CD4-positive, alpha-beta T cell treated with Interleukin-2 at 100 ng/mL for 4 hours (primary cell): ENCODE measurements around the gene CYTH1.

Experiments
- DNase-seq: peaks from one replicate; pipeline ENCODE4 v3.0.0-alpha.2; 2020; ENCODE audit warnings: low spot score

Gene CYTH1

DNA sequence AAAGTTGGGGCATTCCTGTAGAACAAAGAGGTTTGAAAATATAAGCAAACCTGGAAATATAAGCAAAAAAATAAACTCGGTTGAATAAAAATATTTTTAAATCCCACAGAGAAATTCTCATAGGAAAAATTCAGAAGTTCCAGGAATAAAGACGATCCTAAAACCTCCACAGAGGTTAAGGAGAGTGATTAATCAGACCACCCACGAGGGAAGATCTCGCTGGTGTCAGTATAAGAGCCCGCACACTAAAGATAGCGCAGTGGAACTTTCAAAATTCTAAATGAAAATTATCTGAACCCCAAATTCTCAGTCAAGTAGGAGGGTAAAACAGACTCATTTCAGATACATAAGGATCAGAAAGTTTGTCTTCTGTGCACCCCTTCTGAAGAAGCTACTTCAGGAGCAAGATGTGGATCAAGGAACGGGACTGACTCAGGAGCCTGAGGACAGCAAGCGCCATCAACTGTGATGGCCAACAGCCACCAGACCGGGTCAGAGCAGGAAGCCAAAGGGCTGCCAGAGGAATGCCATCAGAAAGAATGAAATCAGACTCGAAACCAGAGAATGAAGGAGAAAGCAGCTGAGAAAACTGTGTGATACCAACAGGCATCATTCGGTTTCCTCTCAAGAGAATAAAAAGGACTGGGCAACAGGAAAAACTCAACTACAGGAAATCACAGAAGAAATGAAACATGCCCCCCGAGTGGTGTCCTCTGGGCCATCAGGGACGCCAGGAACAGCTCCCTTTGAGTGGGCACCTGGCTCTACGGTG, 66.9 kb downstream of the CYTH1 start:
- DNase-seq, result no peak

DNA sequence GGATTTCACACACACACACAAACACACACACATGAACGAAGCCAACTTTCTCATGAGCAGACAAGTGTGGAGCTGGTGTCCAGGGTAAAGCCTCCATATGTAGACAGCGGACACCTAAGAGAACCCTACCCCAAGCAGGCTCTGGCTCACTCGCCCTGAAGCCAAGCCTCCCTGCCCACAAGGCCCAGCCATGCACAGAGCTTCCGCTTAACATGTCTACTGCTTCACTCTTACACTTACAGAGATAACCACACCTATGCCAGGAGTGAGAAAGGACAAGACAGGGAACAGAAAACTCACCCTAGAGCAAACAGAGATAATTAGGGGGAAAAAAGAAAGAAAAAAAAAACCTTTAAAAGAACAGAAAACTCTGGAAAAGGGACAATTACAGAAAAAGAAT, 67.5 kb downstream of the CYTH1 start:
- DNase-seq, result no peak

DNA sequence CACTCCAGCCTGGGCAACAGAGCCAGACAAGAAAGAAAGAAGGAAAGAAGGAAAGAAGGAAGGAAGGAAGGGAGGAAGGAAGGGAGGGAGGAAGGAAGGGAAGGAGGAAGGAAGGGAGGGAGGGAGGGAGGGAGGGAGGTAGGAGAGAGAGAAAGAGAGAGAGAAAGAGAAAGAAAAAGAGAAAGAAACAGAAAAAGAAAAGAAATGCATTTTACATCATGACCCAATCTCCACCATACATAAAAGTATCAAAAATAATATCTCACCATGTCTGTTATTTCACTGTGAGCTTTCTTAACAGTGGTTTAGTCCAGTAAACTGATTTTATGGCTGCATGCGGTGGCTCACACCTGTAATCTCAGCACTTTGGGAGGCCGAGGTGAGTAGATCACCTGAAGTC, 70.0 kb downstream of the CYTH1 start:
- no peak for DNase-seq

DNA sequence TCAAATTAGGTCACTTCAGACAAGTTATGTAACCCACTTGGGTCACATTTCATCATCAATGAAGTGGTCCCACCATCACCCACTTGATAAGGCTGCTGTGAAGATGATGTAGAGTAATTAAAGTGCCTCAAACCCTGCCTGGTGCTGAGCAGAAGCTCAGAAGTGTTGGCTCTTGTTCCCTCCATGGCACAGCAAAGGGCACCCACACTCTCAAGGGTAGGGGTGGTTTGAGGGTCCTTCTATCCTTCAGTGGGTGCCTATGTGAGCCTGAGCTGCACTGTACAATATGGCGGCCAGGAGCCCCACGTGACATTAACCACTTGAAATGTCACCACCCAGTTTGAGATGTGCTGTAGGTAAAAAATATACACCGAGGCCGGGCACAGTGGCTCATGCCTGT, 71.5 kb downstream of the CYTH1 start:
- DNase-seq, result no peak

DNA sequence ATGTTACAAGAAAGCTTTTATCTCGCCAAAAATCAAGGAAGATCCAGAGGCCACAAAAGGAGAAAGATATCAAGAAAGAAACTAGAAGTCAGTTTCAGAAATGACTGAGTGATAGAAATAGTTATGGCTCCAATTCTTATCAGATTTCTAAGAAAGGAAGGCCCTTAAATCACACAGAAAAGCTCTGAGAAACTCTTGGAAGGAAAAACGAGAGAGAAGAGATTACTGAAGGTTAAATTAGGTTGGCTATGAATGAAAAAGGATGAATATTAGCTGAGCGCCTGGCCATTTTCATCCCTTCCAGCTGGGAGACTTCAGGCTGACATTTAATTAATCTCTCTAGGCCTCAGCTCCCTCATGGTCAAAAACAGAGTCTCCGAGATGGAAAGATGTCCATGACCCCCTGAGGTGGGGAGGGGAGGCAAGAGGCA, 72.3 kb downstream of the CYTH1 start:
- no peak for DNase-seq

DNA sequence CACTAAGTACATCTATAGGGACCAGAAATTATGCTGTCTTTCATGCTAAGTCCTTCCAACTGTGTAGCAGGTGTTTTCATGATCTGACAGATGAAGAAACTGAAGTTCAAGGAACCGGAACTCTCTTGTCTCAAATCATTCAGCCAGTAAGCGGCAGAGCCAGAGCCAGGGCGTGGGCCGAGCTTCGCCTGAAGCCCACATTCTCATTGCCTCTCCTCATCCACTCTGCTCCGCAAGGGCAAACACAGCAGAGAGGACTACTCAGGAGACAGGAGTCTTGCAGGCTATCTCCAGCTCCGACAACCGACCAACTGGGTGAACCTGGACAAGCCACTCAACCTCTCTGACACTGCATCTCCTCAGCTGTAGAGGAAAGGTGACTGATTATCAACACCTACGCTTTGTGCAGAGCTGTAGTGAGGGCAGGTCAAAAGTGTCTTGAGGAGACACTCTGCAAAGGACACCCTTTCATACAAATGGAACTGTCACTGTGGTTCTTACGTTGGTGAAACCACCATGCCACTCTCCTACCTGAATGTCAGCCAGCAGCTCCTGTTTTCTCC, 72.9 kb downstream of the CYTH1 start:
- DNase-seq, result no peak

DNA sequence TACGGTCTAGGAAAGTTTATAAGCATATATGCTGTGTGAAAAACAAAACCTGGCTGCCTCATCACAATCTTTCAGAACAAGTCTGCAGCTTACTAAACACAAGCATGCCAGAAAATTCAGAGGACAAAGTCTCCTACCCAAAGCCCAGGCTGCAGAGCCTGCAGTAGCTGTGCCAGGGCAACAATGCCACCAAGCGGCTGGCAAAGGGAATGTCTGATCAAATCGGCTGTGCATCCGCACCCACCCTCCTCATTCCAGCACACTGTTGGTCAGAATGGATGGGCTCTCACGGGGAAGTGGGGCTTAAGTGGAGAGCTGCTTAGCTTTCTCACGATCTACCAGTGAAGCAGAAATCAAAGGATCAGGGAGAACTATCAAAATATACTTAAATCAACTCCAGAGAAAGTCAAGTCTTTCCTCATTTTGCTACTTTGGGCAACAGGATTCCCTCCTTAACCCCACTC, 73.5 kb downstream of the CYTH1 start:
- DNase-seq, result peak; percentile 61

DNA sequence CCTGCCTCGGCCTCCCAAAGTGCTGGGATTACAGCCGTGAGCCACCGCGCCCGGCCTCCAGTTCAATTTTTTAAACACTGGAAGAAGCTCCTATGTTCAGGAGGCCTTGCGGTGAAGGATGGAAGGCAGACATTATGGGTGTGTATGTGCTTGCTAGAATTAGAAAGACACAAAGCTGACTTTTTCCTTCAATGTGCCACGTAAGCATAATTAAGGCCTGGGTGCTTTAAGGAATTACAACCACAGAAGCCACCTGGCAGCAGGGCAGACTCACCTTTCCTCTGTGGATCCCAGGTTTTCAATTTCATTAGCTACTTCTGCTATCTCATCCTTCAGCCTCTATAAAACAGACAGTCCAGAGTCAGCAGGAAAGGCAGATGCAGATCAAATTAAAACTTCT, 74.2 kb downstream of the CYTH1 start:
- no peak for DNase-seq

DNA sequence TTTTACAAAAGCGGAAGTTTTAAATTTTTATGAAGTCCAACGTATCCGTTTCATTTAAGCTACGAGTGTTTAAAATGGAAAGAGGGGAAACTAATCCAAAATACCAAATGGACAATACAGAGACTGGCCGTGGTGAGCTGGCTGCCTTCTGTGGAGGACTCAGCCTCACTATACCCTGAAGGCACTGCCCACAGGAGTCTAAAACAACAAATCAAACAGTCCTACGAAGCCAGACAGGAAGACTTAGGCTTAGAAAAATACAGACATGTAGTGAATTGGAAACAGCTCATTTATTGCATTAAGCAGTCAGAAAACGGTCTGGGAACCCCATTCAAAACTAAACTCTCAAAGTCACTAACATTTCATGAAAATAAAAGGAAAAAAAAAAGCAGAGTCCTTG, 75.1 kb downstream of the CYTH1 start:
- DNase-seq, result no peak

DNA sequence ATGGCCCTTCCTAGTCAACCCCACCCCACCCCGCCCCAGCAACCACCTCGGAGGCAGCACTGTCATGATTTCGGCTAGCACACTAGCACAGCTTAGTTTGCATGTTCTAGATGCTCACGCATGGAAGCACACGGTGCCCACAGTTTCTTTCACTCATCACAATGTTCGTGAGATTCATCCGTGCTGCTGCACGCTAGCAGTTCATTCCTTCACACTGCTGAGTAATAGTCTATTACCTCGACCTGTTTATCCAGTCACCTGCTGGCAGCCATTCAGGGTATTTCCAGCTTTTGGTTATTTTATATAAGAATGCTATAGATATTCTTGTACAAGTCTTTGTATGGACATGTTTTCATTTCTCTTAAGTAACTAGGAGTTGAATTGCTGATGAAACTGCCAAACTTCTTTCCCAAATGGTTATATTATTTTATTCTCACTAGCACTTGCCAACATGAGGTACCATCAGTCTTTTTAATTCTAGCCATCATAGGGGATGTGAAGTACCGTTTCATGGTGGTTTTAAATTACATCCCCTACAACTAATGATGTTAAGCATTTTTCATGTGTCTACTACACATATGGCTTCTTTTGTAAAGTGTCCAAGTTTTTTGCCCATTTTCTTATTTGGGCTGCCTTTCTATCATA, 75.7 kb downstream of the CYTH1 start:
- no peak for DNase-seq

DNA sequence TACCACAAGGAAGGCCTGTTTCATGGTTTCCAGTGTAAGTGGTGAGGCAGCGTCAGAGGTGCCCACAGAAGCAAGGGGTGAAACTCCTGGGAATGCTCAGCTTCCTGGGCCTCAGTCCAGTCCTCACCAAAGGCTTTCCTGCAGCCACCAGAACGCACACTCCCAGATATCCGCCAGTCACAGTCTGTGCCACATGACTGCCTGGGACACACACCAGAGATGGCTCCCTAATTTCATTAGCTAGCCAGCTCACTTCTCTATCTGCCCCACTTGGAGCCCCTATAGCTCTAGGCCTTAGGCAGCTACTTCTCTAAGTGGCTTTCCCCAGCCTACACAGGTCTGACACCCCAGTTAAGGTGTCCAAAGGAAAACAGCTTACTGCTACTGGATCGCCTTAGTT, 77.0 kb downstream of the CYTH1 start:
- DNase-seq, result no peak

DNA sequence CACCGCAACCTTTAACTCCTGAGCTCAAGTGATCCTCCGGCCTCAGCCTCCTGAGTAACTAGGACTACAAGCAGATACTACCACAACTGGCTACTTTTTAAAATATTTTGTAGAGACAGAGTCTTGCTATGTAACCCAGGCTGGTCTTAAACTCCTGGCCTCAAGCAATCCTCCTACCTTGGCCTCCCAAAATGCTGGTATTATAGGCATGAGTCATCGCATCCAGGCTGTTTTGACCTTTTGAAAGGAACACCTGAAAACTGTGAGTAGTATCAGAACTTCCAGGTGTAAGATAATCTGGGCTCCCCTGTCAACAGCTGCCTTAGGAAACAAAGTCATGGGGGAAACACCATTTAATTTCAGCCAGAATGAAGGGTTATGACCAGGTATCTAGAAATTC, 77.5 kb downstream of the CYTH1 start:
- DNase-seq, result no peak

DNA sequence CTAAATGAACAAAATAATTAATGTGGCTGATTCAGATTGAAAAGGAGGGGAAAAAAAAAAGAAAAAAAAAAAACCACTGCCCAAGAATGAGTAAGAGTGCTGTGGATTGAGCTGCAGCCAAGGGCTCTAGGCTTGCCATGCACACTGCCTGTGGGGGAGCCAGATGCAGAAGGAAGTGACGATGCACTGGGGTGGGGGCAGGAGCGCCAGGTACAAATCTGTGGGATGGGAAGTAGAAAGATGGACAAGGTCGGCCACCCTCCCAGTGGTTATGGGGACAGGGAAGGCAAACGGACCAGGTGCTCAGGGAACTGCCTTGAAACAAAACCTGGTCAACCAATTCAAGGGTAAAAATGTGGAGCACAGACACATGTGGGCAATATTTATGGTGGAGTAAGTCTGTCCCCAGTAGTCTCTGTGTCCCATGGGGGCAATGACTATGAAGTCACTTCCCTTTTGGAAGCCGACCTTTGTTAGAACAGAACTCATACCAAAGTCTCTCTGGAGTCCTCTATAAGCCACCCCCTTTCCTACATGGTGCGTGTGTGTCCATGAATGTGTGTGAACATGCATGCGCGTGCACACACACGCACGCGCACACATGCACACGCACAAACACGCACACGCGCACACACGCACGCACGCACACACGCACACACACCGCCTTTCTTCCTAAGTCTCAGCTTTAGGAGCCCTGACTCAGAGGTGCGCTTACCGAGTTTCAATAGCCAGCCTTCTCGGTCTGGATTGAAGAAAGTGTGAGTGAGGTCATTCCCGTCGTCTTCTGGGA, 84.3 kb downstream of the CYTH1 start:
- DNase-seq, result no peak

DNA sequence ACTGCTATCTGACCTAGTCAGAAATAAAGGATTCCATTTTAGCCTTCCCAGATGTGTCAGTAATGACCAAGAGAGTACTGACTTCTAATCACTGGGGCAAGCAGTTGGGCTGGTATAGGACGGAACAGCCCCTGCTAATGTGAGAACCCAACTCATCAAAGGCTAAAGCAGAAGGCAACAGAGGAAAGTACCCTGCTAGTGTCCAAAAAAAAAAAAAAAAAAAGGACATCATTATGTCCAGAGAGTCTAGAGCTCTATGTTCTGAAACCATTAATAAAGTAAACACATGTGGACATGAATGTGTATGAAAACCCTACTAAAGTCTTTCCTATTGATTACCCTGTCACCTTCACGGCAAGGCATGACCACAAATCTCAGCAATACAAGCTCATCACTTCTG, 85.0 kb downstream of the CYTH1 start:
- no peak for DNase-seq

DNA sequence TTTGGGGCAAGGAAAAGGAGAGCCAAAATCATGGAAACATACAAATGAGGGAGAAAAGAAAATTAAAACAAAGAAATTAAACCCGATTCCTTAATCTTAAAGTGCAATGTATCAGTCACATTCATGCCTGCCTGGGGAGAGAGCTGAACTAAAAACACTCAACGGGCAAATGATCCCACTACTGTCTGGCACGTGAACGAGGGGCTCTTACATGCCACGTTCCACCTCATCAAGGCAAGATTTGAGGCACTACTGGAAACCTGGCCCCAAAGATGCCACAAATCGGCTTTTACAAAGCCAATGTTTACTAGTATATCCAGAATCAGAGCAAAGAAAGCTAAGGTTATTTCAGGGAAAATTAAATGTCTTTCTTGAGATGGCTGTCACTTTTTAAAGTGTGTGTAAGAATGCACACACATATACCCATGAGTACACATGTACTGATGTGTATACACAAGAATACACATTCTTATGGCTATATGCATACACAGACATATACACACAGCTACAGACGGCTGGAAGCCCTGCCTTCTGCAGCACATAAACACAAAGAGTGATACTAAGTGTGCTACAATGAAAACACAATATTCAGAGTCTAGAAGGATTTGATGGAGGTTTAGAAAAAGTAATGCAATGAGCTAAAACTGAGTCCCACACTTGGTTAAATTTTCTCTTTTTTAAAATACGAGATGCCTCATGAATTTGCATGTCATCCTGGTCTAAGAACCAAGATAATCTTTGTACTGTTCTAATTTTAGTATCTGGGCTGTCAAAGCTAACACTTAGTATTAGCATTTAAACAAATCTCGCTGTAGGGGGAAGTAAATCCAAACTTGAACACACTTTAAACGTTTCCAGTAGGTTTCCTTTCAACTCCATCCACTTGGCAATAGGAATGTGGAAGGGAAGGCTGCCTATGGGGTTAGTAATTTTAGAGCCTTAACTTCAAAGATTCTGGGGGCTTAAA, 85.8 kb downstream of the CYTH1 start:
- DNase-seq, result no peak

DNA sequence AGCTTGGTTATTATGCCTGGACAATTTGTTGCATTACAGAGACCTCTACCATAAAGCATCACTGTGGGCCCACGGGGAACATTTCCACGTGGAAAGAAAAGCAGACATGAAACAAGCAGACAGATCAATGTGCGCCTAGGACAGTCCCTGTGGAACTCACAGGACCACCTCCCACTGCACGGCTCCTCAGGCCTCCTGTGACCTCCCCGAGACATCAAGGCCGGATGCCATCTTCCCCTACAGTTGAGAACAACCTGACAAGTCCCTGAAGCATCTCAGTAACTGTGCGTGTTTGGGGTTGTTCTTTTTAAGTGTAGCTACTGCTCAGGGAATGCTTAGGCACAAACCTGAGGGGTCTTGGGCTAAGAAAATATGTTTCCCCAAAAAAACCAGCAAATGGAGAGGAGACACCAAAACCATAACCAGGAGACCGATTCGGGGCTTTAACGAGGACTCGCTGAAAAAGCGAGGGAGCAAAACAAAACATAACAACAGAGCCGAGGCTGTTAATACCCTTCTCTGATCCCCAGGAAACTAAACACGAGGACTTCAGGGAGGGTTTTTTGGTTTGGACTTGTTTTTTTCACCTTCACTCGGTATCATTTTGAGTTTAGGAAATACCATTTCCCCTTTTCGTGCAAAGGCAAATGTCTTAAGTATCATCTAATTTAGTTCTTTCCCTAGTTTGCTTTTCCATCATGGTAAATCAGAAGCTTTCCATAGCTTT, 87.1 kb downstream of the CYTH1 start:
- DNase-seq, result no peak

DNA sequence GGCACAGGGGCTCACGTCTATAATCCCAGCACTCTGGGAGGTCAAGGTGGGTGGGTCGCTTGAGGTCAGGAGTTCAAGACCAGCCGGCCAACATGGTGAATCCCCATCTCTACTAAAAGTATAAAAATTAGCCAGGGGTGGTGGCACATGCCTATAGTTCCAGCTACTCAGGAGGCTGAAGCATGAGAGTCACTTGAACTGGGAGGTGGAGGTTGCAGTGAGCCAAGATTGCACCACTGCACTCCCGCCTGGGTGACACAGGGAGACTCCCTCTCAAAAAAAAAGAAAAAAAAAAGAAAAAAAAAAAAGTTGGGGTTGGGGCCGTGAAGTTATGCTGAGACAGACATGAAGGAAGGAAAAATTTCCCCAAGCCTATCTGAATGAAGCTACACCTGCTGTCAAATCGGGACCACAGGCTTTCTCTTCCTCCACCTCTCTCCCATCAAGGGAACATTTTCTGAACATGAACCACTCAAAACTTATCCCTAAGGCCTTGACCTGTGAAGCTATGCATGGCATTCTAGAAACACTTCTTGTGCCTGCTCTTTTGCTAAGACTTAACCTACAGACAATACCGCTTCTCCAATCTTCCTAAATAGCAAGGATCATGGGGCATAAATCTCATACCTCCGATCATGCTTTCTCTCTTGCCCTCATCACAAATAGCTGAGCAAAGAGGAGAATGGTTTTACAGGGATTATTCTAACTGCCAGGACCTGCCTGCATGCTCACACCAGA, 88.6 kb downstream of the CYTH1 start:
- DNase-seq, result no peak

DNA sequence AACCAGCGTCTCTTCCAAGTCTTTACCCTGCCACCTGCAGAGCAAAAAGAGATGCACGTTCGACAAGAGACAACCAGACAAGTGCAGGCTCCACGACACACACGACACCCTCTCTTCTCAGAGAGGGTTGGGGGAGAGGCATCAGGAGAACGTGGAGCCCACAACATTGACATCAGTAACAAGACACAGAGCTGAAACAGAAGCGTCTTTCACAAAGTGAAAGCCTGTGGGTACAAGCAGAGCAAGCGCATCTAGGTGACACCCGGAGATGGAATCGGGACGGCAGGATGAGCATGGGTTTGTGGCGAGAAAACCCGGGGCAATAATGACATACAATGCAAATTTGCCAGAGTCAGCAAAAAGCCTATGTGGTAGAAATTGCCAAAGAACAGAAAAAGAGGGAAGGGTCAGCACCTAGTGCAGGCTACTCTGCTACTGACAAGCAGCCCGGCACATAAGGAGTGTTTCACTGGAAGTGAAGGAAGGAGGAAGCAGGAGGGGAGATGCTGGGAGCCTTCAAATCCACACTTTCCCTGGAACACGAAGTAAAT, 89.5 kb downstream of the CYTH1 start:
- no peak for DNase-seq

DNA sequence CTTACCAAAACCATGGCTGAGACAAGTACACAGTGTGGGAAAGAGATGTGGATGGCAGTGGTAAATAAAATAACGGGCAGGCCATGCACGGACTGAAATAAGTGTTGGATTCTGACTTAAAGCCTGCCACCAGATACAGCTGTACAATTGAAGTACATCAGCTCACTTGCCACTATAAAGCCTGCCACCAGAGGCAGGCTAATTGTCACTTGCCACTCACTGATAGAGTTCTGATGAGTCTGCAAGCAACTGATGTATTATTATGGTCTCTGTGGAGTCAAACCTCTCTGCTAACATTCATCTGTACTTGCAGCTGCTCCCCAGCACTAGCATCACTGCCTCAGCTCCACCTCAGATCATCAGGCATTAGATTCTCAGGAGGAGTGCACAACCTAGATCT, 93.0 kb downstream of the CYTH1 start:
- DNase-seq, result no peak

DNA sequence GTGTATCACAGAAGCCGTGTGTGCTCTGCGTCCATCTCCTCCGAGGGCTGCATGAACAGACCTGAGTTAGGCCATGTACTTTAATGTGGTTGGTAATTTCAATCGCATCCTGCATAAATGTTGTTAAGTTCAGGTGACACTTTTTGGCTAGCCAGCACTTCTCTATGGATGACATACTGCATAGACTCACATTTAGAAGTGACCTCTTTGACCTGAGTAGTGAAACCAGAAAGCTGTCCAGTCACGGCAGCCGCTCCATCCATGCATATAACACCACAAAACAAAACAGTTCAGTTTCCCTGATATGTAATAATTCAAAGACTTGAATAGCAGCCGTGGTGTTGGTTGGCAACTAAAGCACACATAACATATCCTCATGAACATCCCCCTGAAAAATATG, 94.1 kb downstream of the CYTH1 start:
- DNase-seq, result no peak
